HEK293 (cell line): ENCODE data around the gene SLC35E2B.
"Not testable (repeated sequence)": the region's sequence is repeated elsewhere in the genome, so short reads cannot be mapped to it uniquely, and the experiment has no call there.

Experiments
- CTCF ChIA-PET: fragments of 350-600 bp; formaldehyde crosslinking; extraction: SDS; loops from one replicate; lab custom pipeline; 2021; ENCODE audit warnings: antibody characterized with exemption; lab: Yijun Ruan, JAX
- POLR2A ChIA-PET: fragments of 300-600 bp; formaldehyde crosslinking; extraction: SDS; loops from one replicate; lab custom pipeline; 2020; ENCODE audit warnings: antibody characterized with exemption, inconsistent platforms; lab: Yijun Ruan, JAX
- H3K27ac ChIP-seq: fragments of 200-500 bp; sonication (Bioruptor generic); 2 replicates; pipeline ENCODE4 v1.5.1; 2014; ENCODE audit warnings: low read depth, low read length, control low read depth, inconsistent platforms; ENCODE audit errors: extremely low read depth
- H3K36me3 ChIP-seq, 2 experiments: fragments of 200-500 bp in 1 of 2; sonication (Bioruptor generic) in 1 of 2; 1 replicate in 1 of 2; 2 replicates in 1 of 2; pipeline ENCODE4 v1.5.1; 2014 to 2017; ENCODE audit warnings: inconsistent platforms in 2 of 2, low read length in 2 of 2; ENCODE audit not compliant: control insufficient read depth in 2 of 2, insufficient read depth in 1 of 2
- H3K4me1 ChIP-seq: fragments of 200-500 bp; sonication (Bioruptor generic); 2 replicates; pipeline ENCODE4 v1.5.1; 2014; ENCODE audit warnings: mild to moderate bottlenecking, low read length, inconsistent platforms; ENCODE audit not compliant: control insufficient read depth, insufficient read depth
- H3K4me3 ChIP-seq: 2 replicates; pipeline ENCODE4 v1.5.1; 2011; ENCODE audit warnings: low read depth, mild to moderate bottlenecking, control low read depth, low read length, moderate library complexity
- H3K9me3 ChIP-seq: fragments of 200-500 bp; sonication (Bioruptor generic); 2 replicates; pipeline ENCODE4 v1.5.1; 2014; ENCODE audit warnings: low read depth, low read length, inconsistent platforms; ENCODE audit not compliant: control insufficient read depth, insufficient read depth
- GLIS2 ChIP-seq: fragments of 450-650 bp; formaldehyde crosslinking; IDR thresholded peaks from 2 replicates; pipeline ENCODE4 v1.5.1; 2016; ENCODE audit warnings: missing biosample characterization, missing genetic modification characterization
- SCRT1 ChIP-seq: fragments of 450-650 bp; formaldehyde crosslinking; IDR thresholded peaks from 2 replicates; pipeline ENCODE4 v1.5.1; 2016; ENCODE audit warnings: missing biosample characterization, missing genetic modification characterization, borderline replicate concordance
- SCRT2 ChIP-seq: fragments of 450-650 bp; formaldehyde crosslinking; IDR thresholded peaks from 2 replicates; pipeline ENCODE4 v1.5.1; 2016; ENCODE audit warnings: missing biosample characterization, missing genetic modification characterization

The SLC35E2B gene

DNA sequence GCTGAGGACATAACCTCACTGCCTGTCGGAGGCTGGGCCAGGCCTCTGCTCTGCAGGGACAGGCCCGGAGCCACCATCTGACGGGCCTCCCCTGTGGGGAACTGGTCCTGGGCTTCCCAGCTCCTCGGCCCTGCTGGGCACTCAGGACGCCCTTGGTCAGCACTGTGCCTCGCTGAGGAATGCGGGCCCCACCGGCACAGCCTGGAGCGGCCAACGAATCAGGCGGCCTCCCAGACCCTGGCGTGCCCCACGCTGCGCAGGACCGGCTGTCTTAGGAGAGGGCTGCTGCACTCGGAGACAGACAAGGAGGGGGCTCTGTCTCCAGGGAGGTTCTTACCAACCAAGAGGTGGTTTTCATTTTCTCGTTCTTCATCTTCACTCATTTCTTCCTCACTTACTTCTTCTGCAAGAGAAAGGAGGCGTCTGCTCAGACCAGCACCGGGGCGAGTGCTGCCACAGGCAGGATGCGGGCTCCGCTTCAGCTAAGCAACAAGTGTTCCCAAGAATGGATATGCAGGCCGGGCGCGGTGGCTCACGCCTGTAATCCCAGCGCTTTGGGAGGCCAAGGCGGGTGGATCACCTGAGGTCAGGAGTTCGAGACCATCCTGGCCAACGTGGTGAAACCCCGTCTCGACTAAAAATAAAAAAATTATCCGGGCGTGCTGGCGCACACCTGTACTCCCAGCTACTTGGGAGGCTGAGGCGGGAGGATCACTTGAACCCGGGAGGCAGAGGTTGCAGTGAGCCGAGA, 51.7 kb downstream of the SLC35E2B start:
- POLR2A ChIA-PET, H3K9me3 ChIP-seq: not testable (repeated sequence)
- TF ChIP-seq SCRT1 (tag by site-specific recombination) (0 out of 2 replicates have a peak, but pooled peaks have one; percentile 39), SCRT2 (tag by site-specific recombination) (peak; percentile 68)
- TF ChIP-seq, all 188 proteins: peak for 2; not testable (repeated sequence) for 186
- H3K4me3 ChIP-seq, H3K27ac ChIP-seq, H3K4me1 ChIP-seq, CTCF ChIA-PET: not testable (repeated sequence)
- peaks cover 0 to 23% of the 10 kb centered on the region in 2 experiments; a peak in 2 of 3 replicates for H3K36me3 ChIP-seq

DNA sequence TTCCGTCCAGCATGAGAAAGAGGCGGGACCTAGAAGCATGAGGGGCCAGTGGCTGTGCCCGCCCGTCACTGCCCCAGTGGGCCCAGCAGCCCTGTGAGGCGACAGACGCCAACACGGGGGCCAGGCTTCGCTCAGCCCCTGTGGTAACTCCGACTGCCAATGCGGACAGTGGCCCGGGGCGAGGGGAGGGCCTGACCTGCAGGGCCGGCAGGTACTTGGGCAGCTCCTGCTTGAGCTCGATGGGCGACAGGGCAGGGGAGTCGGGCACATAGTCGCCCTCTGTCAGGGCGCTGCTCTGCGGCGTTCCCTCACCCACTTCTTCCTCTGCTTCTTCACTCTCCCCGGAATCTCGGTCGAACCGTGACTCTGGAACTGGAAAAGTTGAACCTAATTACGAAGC, 52.5 kb downstream of the SLC35E2B start:
- CTCF ChIA-PET, POLR2A ChIA-PET, H3K27ac ChIP-seq, H3K4me3 ChIP-seq, H3K9me3 ChIP-seq, H3K4me1 ChIP-seq: not testable (repeated sequence)
- H3K36me3 ChIP-seq, result peaks cover 0 to 19% of the 10 kb centered on the region in 2 experiments; a peak in 1 of 3 replicates

DNA sequence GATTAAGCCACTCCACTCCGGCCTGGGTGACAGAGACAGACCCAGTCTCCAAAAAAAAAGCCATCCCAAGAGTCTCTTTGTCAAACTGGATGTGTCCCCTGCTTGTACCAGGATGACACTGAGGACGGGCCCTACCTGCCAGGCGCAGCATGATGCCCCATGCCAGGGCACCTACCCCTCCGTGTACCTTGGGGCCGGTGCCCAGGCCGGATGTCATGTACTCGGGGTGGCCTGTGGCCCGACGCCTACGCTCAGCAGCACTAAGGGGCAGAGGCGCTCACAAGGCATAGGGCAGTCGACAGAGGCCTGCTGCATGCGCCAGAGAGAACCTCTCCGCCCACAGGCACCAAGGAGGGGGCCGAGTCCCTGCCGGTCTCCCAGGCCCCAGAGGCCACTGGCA, 53.2 kb downstream of the SLC35E2B start:
- H3K4me3 ChIP-seq, H3K4me1 ChIP-seq, H3K9me3 ChIP-seq, POLR2A ChIA-PET, CTCF ChIA-PET, H3K27ac ChIP-seq: not testable (repeated sequence)
- peaks cover 0 to 19% of the 10 kb centered on the region in 2 experiments; a peak in 1 of 3 replicates for H3K36me3 ChIP-seq

DNA sequence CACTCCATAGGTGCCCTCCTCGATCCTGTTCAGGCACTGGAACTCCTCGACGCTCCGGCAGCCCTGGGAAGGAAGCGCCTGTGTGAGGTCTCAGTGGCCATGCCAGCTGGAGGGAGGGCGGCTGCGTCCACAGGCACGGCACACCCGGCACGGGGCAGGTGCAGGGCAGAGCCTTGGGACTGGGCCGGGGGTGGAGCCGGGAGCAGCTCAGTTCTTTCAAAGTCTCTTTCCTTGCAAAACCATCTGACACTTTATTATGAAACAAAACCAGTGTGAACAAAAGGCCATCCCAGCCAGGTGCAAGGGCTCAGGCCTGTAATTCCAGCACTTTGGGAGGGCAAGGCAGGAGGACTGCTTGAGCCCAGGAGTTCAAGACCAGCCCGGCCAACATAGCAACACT, 54.1 kb downstream of the SLC35E2B start:
- CTCF ChIA-PET, H3K4me3 ChIP-seq, H3K27ac ChIP-seq, H3K4me1 ChIP-seq, H3K9me3 ChIP-seq, POLR2A ChIA-PET: not testable (repeated sequence)
- peaks cover 0 to 19% of the 10 kb centered on the region in 2 experiments; a peak in 1 of 3 replicates for H3K36me3 ChIP-seq

DNA sequence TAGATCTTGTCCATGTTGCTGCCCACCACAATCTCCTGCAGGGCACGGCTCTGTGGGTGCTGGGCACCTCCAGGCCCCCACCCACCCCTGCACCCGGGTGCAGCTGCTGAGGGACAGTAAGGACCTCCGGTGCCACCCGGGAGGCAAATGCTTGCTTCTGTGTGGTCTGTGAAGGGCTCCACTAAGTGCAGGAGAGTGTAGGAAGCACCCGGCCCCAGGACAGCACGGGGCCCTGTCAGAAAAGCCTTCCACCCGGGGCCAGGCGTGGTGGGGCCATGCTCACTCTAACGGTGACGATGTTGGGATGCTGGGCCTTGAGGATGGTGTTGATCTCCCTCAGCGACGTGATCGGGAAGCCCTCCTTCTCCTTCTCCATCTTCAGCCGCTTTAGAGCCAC, 55.1 kb downstream of the SLC35E2B start:
- H3K9me3 ChIP-seq, H3K27ac ChIP-seq, CTCF ChIA-PET, POLR2A ChIA-PET, H3K4me3 ChIP-seq, H3K4me1 ChIP-seq: not testable (repeated sequence)
- peaks cover 0 to 19% of the 10 kb centered on the region in 2 experiments; a peak in 1 of 3 replicates for H3K36me3 ChIP-seq

DNA sequence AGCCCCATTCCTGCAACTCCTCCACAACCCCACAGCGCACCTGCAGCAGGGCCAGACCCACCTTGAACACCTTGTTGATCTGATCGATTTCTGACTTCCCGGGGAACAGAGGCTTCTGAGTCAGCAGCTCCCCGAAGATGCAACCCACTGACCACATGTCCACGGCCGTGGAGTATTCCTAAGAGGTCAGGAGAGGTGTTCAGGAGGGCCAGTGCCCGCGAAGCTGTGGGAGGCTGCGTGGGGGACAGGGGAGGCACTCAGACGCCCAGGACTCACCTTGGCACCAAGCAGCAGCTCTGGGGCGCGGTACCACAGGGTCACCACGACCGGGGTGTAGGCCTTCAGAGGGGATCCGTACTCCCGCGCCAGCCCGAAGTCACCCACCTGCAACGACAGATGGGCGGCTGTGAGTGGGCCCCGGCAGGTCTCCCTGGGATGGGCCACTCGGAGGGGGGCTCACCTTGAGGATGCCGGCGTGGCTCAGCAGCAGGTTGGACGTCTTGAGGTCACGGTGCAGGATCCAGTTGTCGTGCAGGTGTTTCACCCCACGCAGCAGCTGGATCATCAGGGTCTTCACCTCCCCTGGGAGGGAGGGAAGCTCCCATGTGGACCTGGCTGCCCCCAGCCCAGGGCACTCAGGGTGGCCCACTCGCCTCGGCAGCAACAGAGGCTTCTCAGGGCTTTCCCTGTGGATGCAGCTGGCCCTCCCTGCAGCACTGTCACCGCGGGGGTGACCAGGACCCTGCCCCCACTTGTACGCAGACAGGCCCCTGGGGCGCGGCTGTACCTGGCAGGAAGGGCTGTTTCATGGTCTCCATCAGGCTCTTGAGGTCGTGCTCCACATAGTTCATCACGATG, 55.7 kb downstream of the SLC35E2B start:
- POLR2A ChIA-PET, result not testable (repeated sequence)
- TF ChIP-seq GLIS2 (tag by site-specific recombination), result 0 out of 2 replicates have a peak, but pooled peaks have one; percentile 20
- TF ChIP-seq, all 188 proteins: peak for 1; not testable (repeated sequence) for 187

DNA sequence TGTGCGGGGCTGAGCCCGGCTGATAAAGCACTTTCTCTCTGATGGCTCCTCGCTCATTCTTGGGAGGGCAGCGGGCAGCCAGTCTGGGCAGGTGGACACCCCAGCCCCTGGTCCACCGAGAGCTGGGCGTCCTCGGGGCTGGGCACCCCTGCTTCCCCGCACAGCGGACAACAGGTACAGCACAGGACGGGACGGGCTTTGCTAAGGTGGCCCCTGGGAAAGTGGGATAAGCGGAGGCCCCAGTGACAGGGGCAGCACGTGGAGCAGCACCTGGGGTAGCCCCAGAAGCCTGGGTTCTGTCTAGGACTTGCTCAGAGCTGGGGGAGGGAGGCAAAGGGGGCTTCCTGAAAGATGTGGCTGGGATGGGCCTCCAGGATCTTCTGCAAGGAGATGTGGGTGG, 58.0 kb downstream of the SLC35E2B start:
- POLR2A ChIA-PET, CTCF ChIA-PET: not testable (repeated sequence)

More for the DNA sequence above, 55.7 kb downstream of the SLC35E2B start:
- H3K9me3 ChIP-seq, H3K4me1 ChIP-seq, H3K27ac ChIP-seq, CTCF ChIA-PET, H3K4me3 ChIP-seq: not testable (repeated sequence)
- peaks cover 0 to 19% of the 10 kb centered on the region in 2 experiments; a peak in 1 of 3 replicates for H3K36me3 ChIP-seq

DNA sequence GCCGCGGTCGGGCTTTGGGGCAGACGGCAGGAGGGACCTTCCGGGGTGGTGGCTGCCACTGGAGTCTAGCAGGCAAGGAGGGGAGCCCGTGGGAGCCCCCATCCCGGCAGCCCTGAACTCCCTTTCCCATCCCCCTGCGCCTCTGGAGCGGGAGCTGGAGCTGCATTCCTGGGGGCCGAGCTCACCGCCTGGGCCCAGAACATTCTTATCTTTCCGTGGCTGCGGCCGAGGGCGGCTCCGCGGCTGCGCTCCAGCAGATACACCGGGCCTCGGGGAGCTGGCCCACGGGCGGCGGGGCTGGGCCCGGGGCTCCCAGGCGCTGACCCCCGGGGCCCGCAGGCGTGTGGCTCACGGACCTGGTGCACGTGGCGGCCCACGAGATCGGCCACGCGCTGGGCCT, 59.2 kb downstream of the SLC35E2B start:
- H3K9me3 ChIP-seq, H3K4me1 ChIP-seq, POLR2A ChIA-PET, H3K4me3 ChIP-seq, CTCF ChIA-PET, H3K27ac ChIP-seq: not testable (repeated sequence)
- H3K36me3 ChIP-seq, result peaks cover 0 to 19% of the 10 kb centered on the region in 2 experiments; a peak in 1 of 3 replicates

More for the DNA sequence above, 58.0 kb downstream of the SLC35E2B start:
- not testable (repeated sequence) for H3K9me3 ChIP-seq, H3K27ac ChIP-seq, H3K4me1 ChIP-seq, H3K4me3 ChIP-seq
- H3K36me3 ChIP-seq, result peaks cover 0 to 19% of the 10 kb centered on the region in 2 experiments; a peak in 1 of 3 replicates
